Measurements from ENCODE around the gene PCDHGA11.
"Not testable (repeated sequence)": the region's sequence is repeated elsewhere in the genome, so short reads cannot be mapped to it uniquely, and the experiment has no call there.

Gene PCDHGA11

GRCh38 chr5:141399555-141400258 lies 21.1 kb upstream of the PCDHGA11 start:
- no peak for DNase-seq

- DNase-seq: no peak
Observed at GRCh38 chr5:141402553-141403243, 18.2 kb upstream of the PCDHGA11 start, which contains the start of gene PCDHGA9. TSS of gene PCDHGA9 (plus strand) at chr5:141402778. CDS start at chr5:141402953, 175 bp downstream.

- DNase-seq: no peak
Observed at GRCh38 chr5:141403387-141403786, 17.5 kb upstream of the PCDHGA11 start.

- DNase-seq: peak; percentile 25
Observed at GRCh38 chr5:141407790-141408505, 12.9 kb upstream of the PCDHGA11 start, which contains the start of gene PCDHGB6. TSS of gene PCDHGB6 (plus strand) at chr5:141408021. CDS start at chr5:141408203, 182 bp downstream.

- DNase-seq: no peak
Observed at GRCh38 chr5:141409598-141410306, 11.1 kb upstream of the PCDHGA11 start.

GRCh38 chr5:141411575-141411974 lies 9.3 kb upstream of the PCDHGA11 start:
- no peak for DNase-seq

GRCh38 chr5:141412854-141413539 lies 7.9 kb upstream of the PCDHGA11 start, which contains the start of gene PCDHGA10:
TSS of gene PCDHGA10 (plus strand) at chr5:141412987. CDS start at chr5:141413176, 189 bp downstream.
- peak; percentile 50 for DNase-seq

GRCh38 chr5:141413540-141414069 lies 7.2 kb upstream of the PCDHGA11 start:
- DNase-seq: no peak

- DNase-seq: not testable (repeated sequence)
Observed at GRCh38 chr5:141414548-141415274, 6.1 kb upstream of the PCDHGA11 start.

GRCh38 chr5:141415275-141415618 lies 5.6 kb upstream of the PCDHGA11 start:
- not testable (repeated sequence) for DNase-seq

GRCh38 chr5:141417494-141418172 lies 3.2 kb upstream of the PCDHGA11 start, which contains the start of gene PCDHGB7:
TSS of gene PCDHGB7 (plus strand) at chr5:141417677. CDS start at chr5:141417860, 183 bp downstream.
- DNase-seq: peak; percentile 22

GRCh38 chr5:141419074-141419880 lies 1.6 kb upstream of the PCDHGA11 start:
- no peak for DNase-seq

GRCh38 chr5:141421489-141421855 lies 621 bp downstream of the PCDHGA11 start:
- DNase-seq: no peak

GRCh38 chr5:141422742-141423291 lies 2.0 kb downstream of the PCDHGA11 start:
- DNase-seq: no peak

- DNase-seq: no peak
Observed at GRCh38 chr5:141427783-141428426, 7.1 kb downstream of the PCDHGA11 start.

- DNase-seq: no peak
Observed at GRCh38 chr5:141430332-141431113, 9.7 kb downstream of the PCDHGA11 start, which contains the start of gene PCDHGA12. TSS of gene PCDHGA12 (plus strand) at chr5:141430507. CDS start at chr5:141430760, 253 bp downstream.

- DNase-seq: no peak
Observed at GRCh38 chr5:141431286-141431685, 10.4 kb downstream of the PCDHGA11 start.

- DNase-seq: not testable (repeated sequence)
Observed at GRCh38 chr5:141432308-141432707, 11.5 kb downstream of the PCDHGA11 start.
